ENCODE results near the gene BRAF.

GRCh38 chr7:140681766-140682165 lies 243.0 kb downstream of the BRAF start:
- TF ChIP-seq YY1 (IDR thresholded peaks at IDR 0.05; ENCODE audit: low read depth, low read length) (no peak), TAF1 (IDR thresholded peaks at IDR 0.05; ENCODE audit: low read depth, low read length) (no peak), ZNF274 (IDR thresholded peaks at IDR 0.05; ENCODE audit: borderline replicate concordance, extremely low read depth, low read length) (no peak), CTCF (IDR thresholded peaks at IDR 0.05; ENCODE audit: control extremely low read depth in 1 of 3, insufficient read depth in 1 of 3, low read depth in 1 of 3, low read length in 3 of 3) (no peak)
